Measurements from ENCODE around the gene COPS2. TPM values are rescaled to one million over a fixed set of nuclear protein-coding genes. Genes with fewer than 3 reads are reported as not detected.

The COPS2 gene
- polyA plus RNA-seq, 1 donor (not counting 4 experiments of a cell fraction or from before 2014, with no cell fraction given): 114 TPM

DNA sequence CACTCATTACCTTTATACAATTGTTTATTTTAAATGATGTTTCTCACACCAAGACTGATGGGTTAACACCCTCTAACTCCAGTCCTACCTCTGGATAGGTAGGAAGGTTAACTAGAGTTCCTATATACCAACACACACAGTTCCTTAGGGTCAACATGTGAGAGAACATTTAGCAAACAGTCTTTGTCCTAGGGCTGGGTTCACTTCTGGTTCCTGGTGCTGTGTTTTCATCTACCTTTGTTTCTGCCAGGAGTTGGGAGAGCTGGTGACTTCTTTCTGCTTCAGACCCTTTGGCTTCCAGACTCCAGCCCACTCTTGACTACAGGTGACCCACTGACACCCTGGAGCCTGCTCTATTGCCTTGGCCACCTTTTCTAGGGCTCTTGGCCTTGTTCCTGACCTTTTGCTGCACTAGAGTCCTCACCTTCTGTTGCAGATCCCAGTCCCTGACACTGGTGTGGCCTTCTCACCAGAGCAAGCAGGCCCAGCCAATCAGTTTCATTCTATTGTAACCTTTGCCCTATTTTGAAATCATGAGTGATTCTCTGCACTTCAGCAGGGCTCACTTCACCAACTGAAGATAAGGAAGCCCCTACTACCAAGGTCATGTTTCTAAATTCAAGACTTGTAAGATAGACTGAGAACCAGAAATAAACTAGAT, 59.2 kb downstream of the COPS2 start:
- no peaks in the 10 kb centered on the region for H3K4me1 ChIP-seq (ENCODE audit: control insufficient read depth, extremely low read depth, insufficient read depth, low read length)
- no peaks in the 10 kb centered on the region for H3K79me2 ChIP-seq (ENCODE audit: control insufficient read depth, insufficient read depth, low read length)
- no peak overlapping the region for H3K4me2 ChIP-seq (ENCODE audit: control insufficient read depth, extremely low read depth, insufficient read depth, low read depth, low read length)
- no peaks in the 10 kb centered on the region for H4K20me1 ChIP-seq (ENCODE audit: control insufficient read depth, extremely low read depth, insufficient read depth, low read length)
- TF ChIP-seq, protein P1, sequence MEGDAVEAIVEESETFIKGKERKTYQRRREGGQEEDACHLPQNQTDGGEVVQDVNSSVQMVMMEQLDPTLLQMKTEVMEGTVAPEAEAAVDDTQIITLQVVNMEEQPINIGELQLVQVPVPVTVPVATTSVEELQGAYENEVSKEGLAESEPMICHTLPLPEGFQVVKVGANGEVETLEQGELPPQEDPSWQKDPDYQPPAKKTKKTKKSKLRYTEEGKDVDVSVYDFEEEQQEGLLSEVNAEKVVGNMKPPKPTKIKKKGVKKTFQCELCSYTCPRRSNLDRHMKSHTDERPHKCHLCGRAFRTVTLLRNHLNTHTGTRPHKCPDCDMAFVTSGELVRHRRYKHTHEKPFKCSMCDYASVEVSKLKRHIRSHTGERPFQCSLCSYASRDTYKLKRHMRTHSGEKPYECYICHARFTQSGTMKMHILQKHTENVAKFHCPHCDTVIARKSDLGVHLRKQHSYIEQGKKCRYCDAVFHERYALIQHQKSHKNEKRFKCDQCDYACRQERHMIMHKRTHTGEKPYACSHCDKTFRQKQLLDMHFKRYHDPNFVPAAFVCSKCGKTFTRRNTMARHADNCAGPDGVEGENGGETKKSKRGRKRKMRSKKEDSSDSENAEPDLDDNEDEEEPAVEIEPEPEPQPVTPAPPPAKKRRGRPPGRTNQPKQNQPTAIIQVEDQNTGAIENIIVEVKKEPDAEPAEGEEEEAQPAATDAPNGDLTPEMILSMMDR (optimal IDR thresholded peaks at IDR 0.05 in 1 of 3, IDR thresholded peaks at IDR 0.05 in 1 of 3, conservative IDR thresholded peaks at IDR 0.05 in 1 of 3; ENCODE audit: extremely low read depth in 1 of 3, insufficient read depth in 2 of 3, low read length in 3 of 3): no peak
- no peak overlapping the region for H2AFZ ChIP-seq (ENCODE audit: control insufficient read depth, low read length)
- dilution Hi-C loops (cut with MboI; ENCODE audit: extremely low pct_ligation_motif_present, low sequenced_read_pairs): no loop called here
- H3K9me1 ChIP-seq (ENCODE audit: control insufficient read depth, extremely low read depth, insufficient read depth, low read length): no peaks in the 10 kb centered on the region
- FAIRE-seq (no peak), DNase-seq (ENCODE audit: low read depth, low spot score) (no peak)
- no peak overlapping the region for H3K27ac ChIP-seq (ENCODE audit: control insufficient read depth, insufficient read depth, low read length)
- H3K36me3 ChIP-seq (ENCODE audit: control insufficient read depth in 2 of 2, extremely low read depth in 1 of 2, insufficient read depth in 2 of 2, low read length in 2 of 2): peaks cover 0 to 3% of the 10 kb centered on the region in 2 experiments
- no peak overlapping the region for H3K4me3 ChIP-seq (ENCODE audit: control insufficient read depth in 2 of 3, extremely low read depth in 1 of 3, insufficient read depth in 2 of 3, low read depth in 1 of 3, low read length in 3 of 3)
- H3K9me3 ChIP-seq (ENCODE audit: control insufficient read depth, low read depth, low read length): no peaks in the 10 kb centered on the region
- no peaks in the 10 kb centered on the region for H3K27me3 ChIP-seq (ENCODE audit: control insufficient read depth, extremely low read depth, insufficient read depth, low read length)
- H3K9ac ChIP-seq (ENCODE audit: control insufficient read depth, extremely low read depth, insufficient read depth, low read length): no peak overlapping the region

DNA sequence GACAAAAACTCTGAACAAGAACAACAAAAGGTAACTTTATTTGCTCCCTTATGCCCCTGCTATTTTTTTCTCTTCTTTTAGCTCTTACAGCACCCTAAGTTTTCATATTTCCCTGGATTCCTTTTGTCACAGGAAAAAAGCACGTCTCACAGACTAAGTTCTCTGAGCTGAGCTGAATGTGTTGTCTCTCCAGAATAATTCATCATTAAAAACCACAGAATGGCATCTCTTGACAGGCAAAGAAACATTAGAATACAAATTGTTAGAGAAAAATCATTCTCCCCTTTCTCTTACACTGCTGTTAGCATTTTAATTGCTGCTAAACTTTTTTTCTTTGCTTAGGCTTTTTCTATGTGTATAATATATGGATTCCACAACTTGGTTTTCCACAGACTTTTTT, 60.5 kb downstream of the COPS2 start:
- H3K27ac ChIP-seq (ENCODE audit: control insufficient read depth, insufficient read depth, low read length): no peak overlapping the region
- no peaks in the 10 kb centered on the region for H3K9me3 ChIP-seq (ENCODE audit: control insufficient read depth, low read depth, low read length)
- dilution Hi-C loops (cut with MboI; ENCODE audit: extremely low pct_ligation_motif_present, low sequenced_read_pairs): no loop called here
- no peaks in the 10 kb centered on the region for H4K20me1 ChIP-seq (ENCODE audit: control insufficient read depth, extremely low read depth, insufficient read depth, low read length)
- no peaks in the 10 kb centered on the region for H3K4me1 ChIP-seq (ENCODE audit: control insufficient read depth, extremely low read depth, insufficient read depth, low read length)
- H3K27me3 ChIP-seq (ENCODE audit: control insufficient read depth, extremely low read depth, insufficient read depth, low read length): no peaks in the 10 kb centered on the region
- no peak overlapping the region for H3K9ac ChIP-seq (ENCODE audit: control insufficient read depth, extremely low read depth, insufficient read depth, low read length)
- H3K4me2 ChIP-seq (ENCODE audit: control insufficient read depth, extremely low read depth, insufficient read depth, low read depth, low read length): no peak overlapping the region
- TF ChIP-seq, protein P1 (optimal IDR thresholded peaks at IDR 0.05 in 1 of 3, IDR thresholded peaks at IDR 0.05 in 1 of 3, conservative IDR thresholded peaks at IDR 0.05 in 1 of 3; ENCODE audit: extremely low read depth in 1 of 3, insufficient read depth in 2 of 3, low read length in 3 of 3): no peak
- TF ChIP-seq EZH2 (IDR thresholded peaks at IDR 0.05; ENCODE audit: low read length): no peak
- no peaks in the 10 kb centered on the region for H3K9me1 ChIP-seq (ENCODE audit: control insufficient read depth, extremely low read depth, insufficient read depth, low read length)
- H3K36me3 ChIP-seq (ENCODE audit: control insufficient read depth in 2 of 2, extremely low read depth in 1 of 2, insufficient read depth in 2 of 2, low read length in 2 of 2): no peaks in the 10 kb centered on the region
- no peaks in the 10 kb centered on the region for H3K79me2 ChIP-seq (ENCODE audit: control insufficient read depth, insufficient read depth, low read length)
- DNase-seq (ENCODE audit: low read depth, low spot score) (no peak), FAIRE-seq (no peak)
- H3K4me3 ChIP-seq (ENCODE audit: control insufficient read depth in 2 of 3, extremely low read depth in 1 of 3, insufficient read depth in 2 of 3, low read depth in 1 of 3, low read length in 3 of 3): no peak overlapping the region
- H2AFZ ChIP-seq (ENCODE audit: control insufficient read depth, low read length): no peak overlapping the region

Measured in keratinocyte (primary cell).